ENCODE results near the gene C1QBP. TPM values are rescaled to one million over a fixed set of nuclear protein-coding genes. Genes with fewer than 3 reads are reported as not detected.
"Not testable (repeated sequence)": the region's sequence is repeated elsewhere in the genome, so short reads cannot be mapped to it uniquely, and the experiment has no call there.

The C1QBP gene
- total and polyA plus RNA-seq, 2 of the 4 experiments (the other 2 are of a cell fraction): 172 to 173 TPM

DNA sequence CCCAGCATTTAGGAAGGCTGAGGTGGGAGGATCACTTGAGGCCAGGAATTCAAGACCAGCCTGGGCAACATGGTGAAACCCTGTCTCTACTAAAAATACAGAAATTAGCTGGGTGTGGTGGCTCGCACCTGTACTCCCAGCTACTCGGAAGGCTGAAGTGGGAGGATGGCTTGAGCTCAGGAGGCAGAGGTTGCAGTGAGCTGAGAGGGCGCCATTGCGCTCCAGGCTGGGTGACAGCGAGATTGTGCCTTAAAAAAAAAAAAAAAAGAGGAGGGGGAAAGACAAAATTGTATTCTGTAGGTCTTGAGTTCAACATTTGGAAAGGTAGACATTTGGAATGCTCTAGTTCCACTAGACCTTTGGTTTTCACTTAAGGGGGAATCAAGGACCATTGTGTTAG, 7.7 kb downstream of the C1QBP start:
- BruUV-seq (replicated peaks); H2AK5ac ChIP-seq (ENCODE audit: low read depth, low read length); H2AK9ac ChIP-seq (replicated peaks; ENCODE audit: low read depth, low read length, poor library complexity); H3K4ac ChIP-seq (ENCODE audit: low read depth, low read length); intact Hi-C loops (cut with micrococcal nuclease); H2AFZ ChIP-seq (replicated peaks; ENCODE audit: low read length, poor library complexity); CTCF ChIA-PET; H3K4me1 ChIP-seq (ENCODE audit: control insufficient read depth, insufficient read depth, low read length); dilution Hi-C loops (cut with HindIII; ENCODE audit: low sequenced_read_pairs, unreplicated experiment); H2BK5ac ChIP-seq (ENCODE audit: low read depth, low read length, poor library complexity, severe bottlenecking); H4K91ac ChIP-seq (ENCODE audit: insufficient read depth, low read depth, low read length); H3K23ac ChIP-seq (ENCODE audit: low read depth, low read length); ATAC-seq (ENCODE audit: low read depth); H4K5ac ChIP-seq (ENCODE audit: low read depth, low read length); H2BK120ac ChIP-seq (ENCODE audit: low read depth, low read length); H3K56ac ChIP-seq (ENCODE audit: extremely low read depth, insufficient read depth, low read length); H3K14ac ChIP-seq (replicated peaks; ENCODE audit: low read depth, low read length); H4K8ac ChIP-seq (ENCODE audit: low read depth in 2 of 2, low read length in 2 of 2); H3K4me3 ChIP-seq (ENCODE audit: insufficient read depth, low read depth, low read length); H3K9me3 ChIP-seq (ENCODE audit: control insufficient read depth, insufficient read depth, low read length); H3K4me2 ChIP-seq (ENCODE audit: low read depth, low read length); DNase-seq; in situ Hi-C loops (cut with MboI; ENCODE audit: low sequenced_read_pairs); H2BK15ac ChIP-seq (ENCODE audit: low read depth, low read length); H3K27me3 ChIP-seq (ENCODE audit: control insufficient read depth, insufficient read depth, low read length); H3K9ac ChIP-seq (ENCODE audit: low read depth, low read length); H3K27ac ChIP-seq (ENCODE audit: insufficient read depth, low read length); H2BK20ac ChIP-seq (ENCODE audit: low read depth, low read length); H3K18ac ChIP-seq (ENCODE audit: low read depth, low read length): not testable (repeated sequence)
- Histone ChIP-seq H3K36me3 (ENCODE audit: control insufficient read depth, insufficient read depth, low read length) (peaks cover 65% of the 10 kb centered on the region), H3K79me1 (ENCODE audit: low read depth in 1 of 2, low read length in 2 of 2) (peaks cover 37 to 74% of the 10 kb centered on the region in 2 experiments), H3K9me1 (ENCODE audit: insufficient read depth, low read length) (peaks cover 20% of the 10 kb centered on the region), H4K20me1 (ENCODE audit: insufficient read depth, low read length) (peaks cover 21% of the 10 kb centered on the region)
- POLR2A ChIA-PET (ENCODE audit: unreplicated experiment): interaction anchor here (0.6 kb wide), 1 partner anchor 1539 kb away, joined by 18 read pairs; no protein-coding TSS in a partner anchor
- WGBS, 2 experiments (ENCODE audit: extremely low coverage in 2 of 2, insufficient read length in 1 of 2): 89% methylated on average over 3 of the region's 5 CpGs; no CpG with 5 or more reads in 1 of the 2 experiments
